GM10847 (cell line): ENCODE results near the gene PARVA.

Source experiments
- POLR2A ChIP-seq: IDR thresholded peaks from 2 replicates; pipeline ENCODE4 v1.6.1; 2011; ENCODE audit not compliant: insufficient read length; ENCODE audit errors: extremely low read depth

PARVA gene

DNA sequence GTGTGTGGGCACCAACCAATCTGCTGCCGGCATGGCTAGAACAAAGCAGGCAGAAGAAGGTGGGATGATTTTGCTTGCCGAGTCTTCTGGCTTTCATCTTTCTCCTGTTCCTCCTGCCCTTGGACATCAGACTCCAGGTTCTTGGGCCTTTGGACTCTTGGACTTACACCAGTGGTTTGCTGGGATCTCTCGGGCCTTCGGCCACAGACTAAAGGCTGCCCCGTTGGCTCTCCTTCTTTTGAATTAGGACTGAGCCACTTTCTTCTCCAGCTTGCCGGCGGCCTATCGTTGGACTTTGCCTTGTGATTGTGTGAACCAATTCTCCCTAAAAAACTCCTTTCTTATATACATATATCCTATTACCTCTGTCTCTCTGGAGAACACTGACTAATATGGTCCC is 168.8 kb downstream of the PARVA start:
- TF ChIP-seq POLR2A, result no peak

DNA sequence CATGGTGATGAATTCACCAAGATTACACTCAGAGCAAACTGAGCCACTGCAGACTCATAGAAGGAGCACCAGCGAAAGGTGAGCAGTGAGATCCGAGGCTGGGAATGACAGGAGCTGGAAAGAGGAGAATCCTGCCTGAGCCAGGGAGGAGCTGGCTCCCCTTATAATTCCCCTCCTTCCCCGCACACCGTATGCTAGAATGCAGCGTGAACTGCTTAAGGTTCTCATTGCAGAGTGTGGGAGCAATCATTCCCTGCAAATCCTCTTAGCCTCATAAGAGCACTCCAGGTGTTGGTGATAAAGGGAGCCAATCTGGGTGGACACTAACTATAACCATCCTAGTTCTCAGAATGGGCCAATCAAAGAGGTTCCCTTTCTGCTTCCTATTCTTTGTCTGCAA is 169.3 kb downstream of the PARVA start:
- no peak for TF ChIP-seq POLR2A

DNA sequence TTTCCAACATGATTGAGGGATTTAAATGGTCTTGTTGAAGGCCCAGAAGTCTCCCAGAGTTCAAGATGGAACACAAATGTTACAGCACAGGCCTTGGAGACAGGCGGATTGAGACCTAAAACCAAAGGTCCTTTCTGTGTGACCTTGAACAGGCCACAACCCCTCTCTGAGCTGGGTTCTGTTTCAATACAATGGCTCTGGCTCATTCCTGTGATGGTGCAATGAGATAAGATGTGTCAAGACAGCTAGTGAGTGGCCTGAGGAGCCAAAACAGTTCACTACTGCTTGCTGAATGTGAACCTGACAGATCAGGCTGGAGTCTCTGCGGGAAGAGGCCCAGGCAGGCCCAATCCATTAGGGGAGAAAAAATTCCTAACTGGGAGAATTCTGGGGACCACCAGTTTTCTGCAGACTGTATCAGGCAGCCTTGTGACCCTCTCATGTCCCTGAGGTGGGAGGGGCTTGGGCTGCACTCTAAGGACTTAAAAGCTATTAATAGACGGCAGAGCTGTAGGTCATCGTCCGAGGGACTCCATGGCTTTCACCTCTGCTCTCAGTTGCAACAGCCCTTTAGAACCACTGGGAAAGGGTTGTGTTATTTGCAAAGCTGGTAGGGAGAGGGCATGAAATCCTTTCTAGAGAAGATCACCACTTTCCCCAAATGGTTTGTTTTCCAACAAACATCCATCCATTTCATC is 170.7 kb downstream of the PARVA start:
- no peak for TF ChIP-seq POLR2A

DNA sequence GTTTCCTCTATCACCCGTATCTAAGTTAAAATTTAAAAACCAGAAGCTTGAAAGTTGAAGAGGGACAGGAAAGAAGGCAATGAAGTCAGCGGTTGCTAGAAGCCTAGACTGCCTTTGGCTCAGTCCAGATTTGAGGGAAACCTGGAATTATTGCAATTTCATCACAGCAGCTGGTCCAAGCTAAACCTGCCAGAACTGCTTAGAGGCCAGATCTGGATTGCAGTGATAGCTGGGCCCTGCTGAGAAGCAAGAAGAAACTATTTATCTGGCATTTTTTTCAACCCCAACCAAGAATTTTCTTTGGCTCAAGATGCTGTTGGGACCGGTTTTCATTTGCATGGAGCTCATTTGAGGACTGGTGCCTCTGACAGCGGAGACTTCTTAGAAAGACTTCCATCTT is 175.3 kb downstream of the PARVA start:
- no peak for TF ChIP-seq POLR2A

DNA sequence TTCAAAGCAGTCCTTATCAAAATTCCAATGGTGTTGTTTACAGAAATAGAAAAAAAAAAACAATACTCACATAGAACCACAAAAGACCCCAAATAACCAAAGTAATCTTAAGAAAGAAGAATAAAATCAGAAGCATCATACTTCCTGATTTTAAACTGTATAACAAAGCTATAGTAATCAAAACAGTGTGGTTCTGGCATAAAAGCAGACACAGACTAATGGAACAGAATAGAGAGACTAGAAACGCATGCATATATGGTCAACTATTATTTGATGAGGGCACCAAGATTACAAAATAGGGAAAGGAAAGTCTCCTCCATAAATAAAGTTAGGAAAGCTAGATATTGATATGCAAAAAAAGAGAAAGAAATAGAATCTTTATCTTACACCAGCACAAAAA is 176.8 kb downstream of the PARVA start:
- TF ChIP-seq POLR2A, result no peak

DNA sequence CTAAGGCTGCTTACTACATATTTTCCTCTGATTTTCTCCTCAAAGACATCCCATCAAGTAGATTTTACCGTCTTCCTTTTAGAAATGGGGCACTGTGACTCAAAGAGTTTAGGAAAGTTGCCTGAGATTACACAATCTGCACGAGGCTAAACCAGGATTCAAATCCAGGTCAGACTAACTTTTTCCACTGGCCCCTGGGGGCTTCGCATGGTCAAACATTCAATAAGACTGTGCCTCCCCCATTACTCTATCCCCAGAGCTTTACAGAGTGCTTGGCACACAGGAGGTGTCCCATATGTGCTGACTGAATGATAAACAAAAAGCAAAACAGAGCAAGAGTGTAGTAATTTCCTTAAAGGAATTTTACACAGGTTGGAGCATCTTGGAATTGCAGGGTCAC is 178.8 kb downstream of the PARVA start:
- no peak for TF ChIP-seq POLR2A

DNA sequence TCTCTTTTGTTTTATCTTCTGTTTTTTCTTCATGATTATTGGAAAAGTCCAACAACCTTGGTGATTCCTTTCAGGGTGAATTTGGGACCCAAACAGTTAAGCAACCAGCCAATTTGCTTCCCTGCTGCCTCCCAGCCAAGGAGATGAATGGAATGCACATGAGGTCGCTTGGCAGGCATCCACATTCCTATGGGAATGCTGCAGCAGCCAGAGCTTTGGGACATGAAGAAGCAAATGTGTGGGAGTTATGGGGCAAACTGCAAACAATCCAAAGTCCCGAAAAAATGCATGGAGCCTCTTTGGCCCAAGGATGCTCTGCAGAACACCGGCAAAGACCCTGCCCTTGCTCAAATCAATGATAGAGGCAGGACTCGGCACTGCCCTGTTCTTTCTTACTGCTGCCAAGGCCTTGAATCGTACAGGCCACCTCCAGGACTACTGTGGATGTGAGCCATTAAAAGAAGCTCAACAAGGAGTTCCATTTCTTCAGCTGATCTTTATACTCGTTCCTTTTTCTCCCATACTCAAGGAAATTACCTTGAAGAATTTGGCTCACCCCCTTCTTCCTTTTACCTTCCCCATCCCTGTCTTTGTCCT is 179.5 kb downstream of the PARVA start:
- no peak for TF ChIP-seq POLR2A

DNA sequence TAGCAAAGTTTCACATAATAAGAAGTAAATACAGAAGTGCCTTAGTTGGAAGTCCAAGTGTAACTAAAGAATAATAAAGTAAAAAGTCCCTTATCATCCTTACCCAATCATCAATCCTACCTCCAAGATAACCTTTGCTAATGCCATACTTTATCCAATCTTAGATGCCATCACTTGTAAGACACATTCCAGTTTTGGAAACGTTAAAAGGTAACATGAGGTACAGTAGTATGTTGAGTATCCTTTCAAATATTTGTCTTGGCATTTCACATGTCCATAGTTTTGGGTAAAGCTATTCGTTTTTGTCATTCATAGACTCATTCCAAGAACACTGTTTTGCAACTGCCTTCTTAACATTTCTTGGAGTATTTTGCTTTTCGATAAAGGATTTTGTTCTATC is 181.6 kb downstream of the PARVA start:
- no peak for TF ChIP-seq POLR2A

DNA sequence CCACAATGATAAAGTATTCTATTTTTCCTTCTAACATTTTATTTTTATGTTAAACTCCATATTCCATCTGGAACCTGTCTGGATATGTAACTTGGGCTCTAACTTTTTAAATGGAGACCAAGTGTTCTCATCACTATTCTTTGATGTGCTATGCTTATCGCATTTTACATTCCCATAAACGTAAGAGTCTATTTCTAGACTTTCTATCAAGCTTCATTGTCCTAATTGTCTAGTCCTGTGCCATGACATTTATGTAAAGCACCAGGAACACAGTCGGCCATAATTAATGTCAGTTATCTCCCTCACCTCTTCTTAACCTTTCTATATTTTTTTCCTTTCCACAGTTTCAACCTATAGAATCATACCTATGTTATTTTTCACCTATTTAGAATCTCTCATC is 183.0 kb downstream of the PARVA start:
- no peak for TF ChIP-seq POLR2A

DNA sequence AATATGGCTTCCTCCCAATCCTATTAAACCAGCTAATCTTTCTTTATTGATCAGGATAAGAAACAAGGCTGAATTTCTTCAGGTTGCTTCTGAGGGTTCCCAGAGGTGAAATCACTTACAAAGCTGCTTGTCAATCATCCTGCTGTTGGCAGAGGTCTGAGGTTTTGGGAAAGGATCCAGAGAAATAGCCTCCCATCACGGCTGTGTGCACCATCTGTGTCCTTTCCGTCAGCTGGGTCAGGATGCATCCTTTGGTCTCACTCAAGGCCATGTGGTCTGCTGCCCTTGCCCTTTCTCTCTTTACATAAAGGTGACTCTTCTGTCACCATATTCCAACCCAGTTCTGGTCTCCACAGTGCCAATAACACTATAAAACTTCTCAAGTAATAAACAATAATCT is 183.5 kb downstream of the PARVA start:
- TF ChIP-seq POLR2A, result no peak

DNA sequence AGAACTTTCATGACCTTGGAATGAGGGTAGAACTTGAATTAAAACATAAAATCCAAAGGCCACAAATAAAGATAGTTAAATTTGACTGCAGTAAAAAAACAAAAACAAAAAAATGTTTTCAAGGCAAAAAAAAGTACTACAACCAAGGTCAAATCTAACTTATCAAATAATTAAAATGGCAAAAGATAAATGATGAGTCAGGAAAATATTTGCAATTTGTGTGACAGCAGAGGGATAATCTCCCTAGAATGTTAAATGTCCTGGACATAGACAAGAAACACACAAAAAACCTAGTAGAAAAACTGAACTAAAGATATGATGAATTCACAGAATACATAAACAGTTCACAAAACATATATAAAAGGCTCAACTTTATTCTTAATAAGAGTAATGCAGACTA is 186.6 kb downstream of the PARVA start:
- TF ChIP-seq POLR2A, result no peak

DNA sequence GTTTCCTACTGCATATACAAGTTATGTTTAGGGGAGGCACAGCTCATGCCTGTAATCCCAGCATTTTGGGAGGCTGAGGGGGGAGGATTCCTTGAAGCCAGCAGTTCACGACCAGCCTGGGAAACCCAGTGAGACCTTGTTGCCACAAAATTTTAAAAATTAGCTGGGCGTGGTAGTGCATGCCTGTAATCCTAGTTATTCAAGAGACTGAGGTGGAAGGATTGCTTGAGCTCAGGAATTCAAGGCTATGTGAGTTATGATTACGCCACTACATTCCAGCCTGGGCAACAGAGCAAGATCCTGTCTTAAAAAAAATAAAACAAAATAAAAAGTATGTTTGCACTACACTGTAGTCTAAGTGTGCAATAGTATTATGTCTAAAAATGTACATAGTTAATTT is 188.0 kb downstream of the PARVA start:
- no peak for TF ChIP-seq POLR2A

DNA sequence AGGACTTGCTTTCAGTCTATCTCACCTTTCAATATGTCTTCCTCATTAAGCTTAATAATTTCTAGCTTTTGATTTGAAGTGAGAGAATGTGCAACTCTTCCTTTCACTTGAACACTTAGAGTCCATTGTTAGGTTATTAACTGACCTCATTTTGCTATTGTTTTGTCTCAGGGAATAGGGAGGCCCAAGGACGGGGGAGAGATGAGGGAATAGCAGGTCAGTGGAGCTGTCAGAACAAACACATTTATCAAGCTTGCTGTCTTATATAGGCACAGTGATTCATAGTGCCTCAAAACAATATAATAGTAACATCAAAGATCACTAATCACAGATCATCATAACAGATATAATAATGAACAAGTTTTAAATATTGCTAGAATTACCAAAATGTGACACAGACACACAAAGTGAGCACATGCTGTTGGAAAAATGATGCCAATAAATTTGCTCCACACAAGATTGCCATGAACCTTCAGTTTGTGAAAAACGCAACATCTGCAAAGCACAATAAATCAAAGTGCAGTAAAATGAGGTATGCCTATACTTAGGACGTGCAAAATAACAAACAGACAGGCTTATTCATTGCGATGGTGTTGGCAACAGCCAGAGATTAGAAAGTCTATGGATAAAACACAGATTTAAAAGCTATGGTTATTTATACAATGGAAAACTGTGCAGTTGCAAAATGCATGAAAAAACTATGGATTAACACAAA is 190.5 kb downstream of the PARVA start:
- TF ChIP-seq POLR2A, result no peak

DNA sequence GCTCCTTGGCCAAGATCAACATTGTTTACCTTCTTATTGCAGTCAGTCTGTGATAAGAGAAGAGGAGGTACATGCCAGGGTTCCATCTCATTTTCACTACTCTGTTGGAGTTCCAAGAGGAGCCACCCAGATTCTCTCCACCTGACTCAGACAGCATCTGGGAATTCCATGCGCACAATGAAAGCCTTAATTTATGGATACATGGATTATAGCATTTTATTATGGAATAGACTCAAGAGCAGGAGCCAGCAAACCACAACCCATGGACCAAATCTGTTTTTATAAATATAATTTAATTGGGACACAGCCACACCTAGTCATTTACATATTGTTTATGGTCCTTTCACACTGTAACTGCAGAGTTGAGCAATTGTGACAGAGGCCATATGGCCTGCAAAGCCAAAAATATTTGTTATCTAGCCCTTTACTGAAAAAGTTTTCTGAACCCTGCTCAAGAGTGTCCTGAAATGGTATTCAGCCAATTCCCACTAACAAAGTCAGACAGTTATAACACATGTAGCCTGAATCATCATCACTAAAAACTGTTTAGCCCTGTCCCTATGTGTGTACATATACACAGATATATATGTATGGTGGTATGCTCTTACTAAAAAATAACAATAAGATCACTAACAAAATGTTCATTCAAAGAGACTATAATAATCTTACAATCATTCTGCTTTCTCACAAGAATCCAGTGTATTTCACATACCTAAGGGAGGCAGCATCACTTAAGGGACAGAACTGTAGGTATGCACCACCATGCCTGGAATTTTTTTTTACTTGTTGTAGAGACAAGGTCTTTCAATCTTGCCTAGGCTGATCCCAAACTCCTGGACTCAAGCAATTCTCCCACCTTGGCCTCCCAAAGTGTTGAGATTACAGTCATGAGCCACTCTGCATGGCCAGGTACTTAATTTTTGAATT is 192.4 kb downstream of the PARVA start:
- no peak for TF ChIP-seq POLR2A

DNA sequence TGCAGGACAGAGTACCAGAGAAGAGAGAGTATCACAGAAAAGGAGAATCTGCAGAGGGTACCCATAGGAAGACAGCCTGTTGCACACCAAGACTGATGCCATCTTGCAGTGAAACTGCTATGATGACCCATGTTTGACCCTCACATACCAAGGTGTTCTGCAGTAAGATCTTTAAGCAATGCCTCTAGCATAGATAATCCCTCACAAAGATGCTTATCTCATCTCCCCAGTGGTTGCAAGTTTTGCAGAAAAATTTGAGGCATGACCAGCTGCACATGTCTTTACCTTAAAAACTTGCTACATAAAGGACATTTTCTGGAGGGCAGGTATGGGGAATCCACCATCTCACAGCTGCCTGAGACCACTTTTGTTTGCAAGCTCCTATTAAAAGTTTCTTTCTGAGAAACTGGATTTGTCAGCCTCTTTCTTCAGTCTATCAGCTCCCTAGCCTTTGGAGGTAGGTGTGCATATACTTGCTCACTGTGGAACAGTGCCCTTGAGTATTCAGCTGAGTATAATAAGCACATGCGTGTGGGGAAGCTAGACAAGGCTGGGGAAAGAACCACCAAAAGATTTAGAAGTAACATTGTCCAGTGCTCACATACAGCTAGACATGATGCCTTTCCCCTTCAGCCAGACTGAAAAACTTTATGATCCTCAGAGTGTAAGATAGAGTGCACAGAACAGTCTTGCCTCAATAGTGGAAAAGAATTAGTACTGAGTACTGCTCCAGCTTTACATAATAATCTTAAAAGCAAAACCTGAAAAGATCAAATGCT is 196.5 kb downstream of the PARVA start:
- no peak for TF ChIP-seq POLR2A
